Upper lobe of right lung (tissue), 1 donor: ENCODE results near the gene RPS15. TPM values are rescaled to one million over a fixed set of nuclear protein-coding genes. Genes with fewer than 3 reads are reported as not detected.

Experiments
- ATAC-seq: fragments of 200-7000 bp; cut with Tn5 transposase; one replicate; pipeline ENCODE4 v1.9.1; 2020; ENCODE audit warnings: mild to moderate bottlenecking, moderate library complexity
- DNase-seq: peaks from one replicate; pipeline ENCODE4 v3.0.0-alpha.2; 2020
- H3K27ac ChIP-seq: fragments of 200-600 bp; one replicate; pipeline ENCODE4 v1.8.0; 2022
- H3K27me3 ChIP-seq: fragments of 200-600 bp; one replicate; pipeline ENCODE4 v1.8.0; 2022; ENCODE audit warnings: mild to moderate bottlenecking
- H3K36me3 ChIP-seq: fragments of 200-600 bp; one replicate; pipeline ENCODE4 v1.8.0; 2022
- H3K4me1 ChIP-seq: fragments of 200-600 bp; one replicate; pipeline ENCODE4 v1.8.0; 2022
- H3K4me3 ChIP-seq: fragments of 200-600 bp; one replicate; pipeline ENCODE4 v1.8.0; 2022; ENCODE audit warnings: mild to moderate bottlenecking
- H3K9me3 ChIP-seq: fragments of 200-600 bp; one replicate; pipeline ENCODE4 v1.8.0; 2022
- CTCF ChIP-seq: fragments of 200-600 bp; IDR thresholded peaks from one replicate; pipeline ENCODE4 v1.8.0; 2022; ENCODE audit warnings: antibody characterized with exemption
- intact Hi-C: fragments of 100-400 bp; cut with DNase I; formaldehyde crosslinking; loops from one replicate; pipeline ENCODE4 v1.11.0; 2022
- total RNA-seq: library from RNA; stranded (reverse); fragmentation: NEBNext Ultra II Directional; extraction: Animal tissue kit (Norgen Biotek cat#: 25700); gene quantifications from one replicate; pipeline ENCODE4 v1.2.1, GENCODE V29; 2021
- donor health status: DM: no; HTN: yes; CAD: no; lungs with severe emphysema.

RPS15 gene
- total RNA-seq, 1 donor from 2014 or later = 841 TPM

GRCh38 chr19:1396019-1396767, 42.0 kb upstream of the RPS15 start:
- ATAC-seq = no peak
- H3K27me3 ChIP-seq = no peaks in the 10 kb centered on the region
- H3K4me1 ChIP-seq = peaks cover 7% of the 10 kb centered on the region
- peaks cover 31% of the 10 kb centered on the region for H3K36me3 ChIP-seq
- H3K9me3 ChIP-seq = no peaks in the 10 kb centered on the region
- H3K4me3 ChIP-seq = no peak overlapping the region
- no peak for TF ChIP-seq CTCF
- no peak for DNase-seq
- intact Hi-C loops = no loop called here
- no peak overlapping the region for H3K27ac ChIP-seq

GRCh38 chr19:1396768-1397679, 41.2 kb upstream of the RPS15 start:
- Histone ChIP-seq H3K36me3 (peaks cover 23% of the 10 kb centered on the region), H3K27me3 (peaks cover under 1% of the 10 kb centered on the region), H3K27ac (no peak overlapping the region), H3K4me3 (no peak overlapping the region), H3K4me1 (peaks cover 13% of the 10 kb centered on the region), H3K9me3 (no peaks in the 10 kb centered on the region)
- TF ChIP-seq CTCF = no peak
- DNase-seq (no peak), ATAC-seq (no peak)
- intact Hi-C loops = no loop called here

- intact Hi-C loops = no loop called here
- H3K9me3 ChIP-seq = no peaks in the 10 kb centered on the region
- peaks cover 5% of the 10 kb centered on the region for H3K27me3 ChIP-seq
- H3K4me3 ChIP-seq = no peak overlapping the region
- no peak for DNase-seq
- peaks cover 14% of the 10 kb centered on the region for H3K36me3 ChIP-seq
- peaks cover 18% of the 10 kb centered on the region for H3K4me1 ChIP-seq
- ATAC-seq = no peak
- TF ChIP-seq CTCF = no peak
- no peak overlapping the region for H3K27ac ChIP-seq
Measured at GRCh38 chr19:1397838-1398237, 40.4 kb upstream of the RPS15 start.

- no peaks in the 10 kb centered on the region for H3K9me3 ChIP-seq
- peaks cover 18% of the 10 kb centered on the region for H3K4me1 ChIP-seq
Measured at GRCh38 chr19:1399079-1399478, 39.1 kb upstream of the RPS15 start.

GRCh38 chr19:1399745-1400144, 38.5 kb upstream of the RPS15 start:
- no peaks in the 10 kb centered on the region for H3K36me3 ChIP-seq
- DNase-seq (no peak), ATAC-seq (no peak)
- TF ChIP-seq CTCF = no peak
- H3K27me3 ChIP-seq = peaks cover 5% of the 10 kb centered on the region
- peaks cover 18% of the 10 kb centered on the region for H3K4me1 ChIP-seq
- H3K4me3 ChIP-seq = no peak overlapping the region
- no peaks in the 10 kb centered on the region for H3K9me3 ChIP-seq
- intact Hi-C loops = no loop called here
- H3K27ac ChIP-seq = no peak overlapping the region

More at GRCh38 chr19:1399079-1399478, 39.1 kb upstream of the RPS15 start:
- no peak overlapping the region for H3K27ac ChIP-seq
- intact Hi-C loops = no loop called here
- ATAC-seq = no peak
- no peak for TF ChIP-seq CTCF
- no peak for DNase-seq
- H3K4me3 ChIP-seq = no peak overlapping the region
- peaks cover 5% of the 10 kb centered on the region for H3K27me3 ChIP-seq
- H3K36me3 ChIP-seq = peaks cover 2% of the 10 kb centered on the region
